Measurements from ENCODE around the gene PTPN23. TPM values are rescaled to one million over a fixed set of nuclear protein-coding genes. Genes with fewer than 3 reads are reported as not detected.

Gene PTPN23
- total and polyA plus RNA-seq, 8 donors = 8.6 to 120 (median 27.6) TPM

DNA sequence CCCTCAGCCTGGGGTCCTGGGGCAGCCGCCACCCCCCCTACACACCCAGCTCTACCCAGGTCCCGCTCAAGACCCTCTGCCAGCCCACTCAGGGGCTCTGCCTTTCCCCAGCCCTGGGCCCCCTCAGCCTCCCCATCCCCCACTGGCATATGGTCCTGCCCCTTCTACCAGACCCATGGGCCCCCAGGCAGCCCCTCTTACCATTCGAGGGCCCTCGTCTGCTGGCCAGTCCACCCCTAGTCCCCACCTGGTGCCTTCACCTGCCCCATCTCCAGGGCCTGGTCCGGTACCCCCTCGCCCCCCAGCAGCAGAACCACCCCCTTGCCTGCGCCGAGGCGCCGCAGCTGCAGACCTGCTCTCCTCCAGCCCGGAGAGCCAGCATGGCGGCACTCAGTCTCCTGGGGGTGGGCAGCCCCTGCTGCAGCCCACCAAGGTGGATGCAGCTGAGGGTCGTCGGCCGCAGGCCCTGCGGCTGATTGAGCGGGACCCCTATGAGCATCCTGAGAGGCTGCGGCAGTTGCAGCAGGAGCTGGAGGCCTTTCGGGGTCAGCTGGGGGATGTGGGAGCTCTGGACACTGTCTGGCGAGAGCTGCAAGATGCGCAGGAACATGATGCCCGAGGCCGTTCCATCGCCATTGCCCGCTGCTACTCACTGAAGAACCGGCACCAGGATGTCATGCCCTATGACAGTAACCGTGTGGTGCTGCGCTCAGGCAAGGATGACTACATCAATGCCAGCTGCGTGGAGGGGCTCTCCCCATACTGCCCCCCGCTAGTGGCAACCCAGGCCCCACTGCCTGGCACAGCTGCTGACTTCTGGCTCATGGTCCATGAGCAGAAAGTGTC, 30.2 kb downstream of the PTPN23 start:
- DNase-seq = no peak

GRCh38 chr3:47411696-47412452, 31.1 kb downstream of the PTPN23 start:
- DNase-seq = no peak
- Histone ChIP-seq H3K27ac (no peak overlapping the region), H3K4me3 (no peak overlapping the region), H3K9me3 (no peaks in the 10 kb centered on the region), H3K4me1 (peaks cover 0 to 8% (median 0%) of the 10 kb centered on the region in 4 donors), H3K36me3 (peaks cover 76 to 97% (median 97%) of the 10 kb centered on the region in 4 donors), H3K27me3 (no peaks in the 10 kb centered on the region)
- no peak for TF ChIP-seq POLR2A (IDR thresholded peaks at IDR 0.05)
- TF ChIP-seq POLR2AphosphoS5 (IDR thresholded peaks at IDR 0.05) = no peak
- no peak for TF ChIP-seq CTCF (IDR thresholded peaks at IDR 0.05)
- TF ChIP-seq EP300 (IDR thresholded peaks at IDR 0.05) = no peak
- intact Hi-C loops (cut with DNase I; ENCODE audit: low total_unique reads) = no loop called here
- 88 to 91% (median 89%) methylated on average over 19 to 24 of the region's 24 CpGs for WGBS, 5 donors

More for the DNA sequence above, 30.2 kb downstream of the PTPN23 start:
- peaks cover 0 to 16% (median 8%) of the 10 kb centered on the region in 4 donors for H3K4me1 ChIP-seq
- intact Hi-C loops (cut with DNase I; ENCODE audit: low total_unique reads) = no loop called here
- peaks cover 76 to 100% (median 100%) of the 10 kb centered on the region in 4 donors for H3K36me3 ChIP-seq
- no peaks in the 10 kb centered on the region for H3K9me3 ChIP-seq
- no peak overlapping the region for H3K27ac ChIP-seq
- no peak overlapping the region for H3K4me3 ChIP-seq
- 92 to 100% (median 94%) methylated on average over 3 to 30 of the region's 30 CpGs for WGBS, 5 donors
- TF ChIP-seq POLR2A (IDR thresholded peaks at IDR 0.05) (no peak), CTCF (IDR thresholded peaks at IDR 0.05) (no peak)
- no peaks in the 10 kb centered on the region for H3K27me3 ChIP-seq

- peaks cover 0 to 6% (median 0%) of the 10 kb centered on the region in 4 donors for H3K4me1 ChIP-seq
- no peak overlapping the region for H3K4me3 ChIP-seq
- no peak for DNase-seq
- no peaks in the 10 kb centered on the region for H3K9me3 ChIP-seq
- intact Hi-C loops (cut with DNase I; ENCODE audit: low total_unique reads) = no loop called here
- H3K27me3 ChIP-seq = no peaks in the 10 kb centered on the region
- WGBS, 5 donors = 80 to 95% (median 89%) methylated on average over 3 to 5 of the region's 5 CpGs; no CpG with 5 or more reads in 1 of the 5 donors
- H3K27ac ChIP-seq = no peak overlapping the region
- TF ChIP-seq EP300 (IDR thresholded peaks at IDR 0.05) = no peak
- TF ChIP-seq CTCF (IDR thresholded peaks at IDR 0.05) = no peak
- TF ChIP-seq POLR2A (IDR thresholded peaks at IDR 0.05) = no peak
- no peak for TF ChIP-seq POLR2AphosphoS5 (IDR thresholded peaks at IDR 0.05)
- peaks cover 76 to 97% (median 97%) of the 10 kb centered on the region in 4 donors for H3K36me3 ChIP-seq
Measured at GRCh38 chr3:47412453-47412756, 31.6 kb downstream of the PTPN23 start.

DNA sequence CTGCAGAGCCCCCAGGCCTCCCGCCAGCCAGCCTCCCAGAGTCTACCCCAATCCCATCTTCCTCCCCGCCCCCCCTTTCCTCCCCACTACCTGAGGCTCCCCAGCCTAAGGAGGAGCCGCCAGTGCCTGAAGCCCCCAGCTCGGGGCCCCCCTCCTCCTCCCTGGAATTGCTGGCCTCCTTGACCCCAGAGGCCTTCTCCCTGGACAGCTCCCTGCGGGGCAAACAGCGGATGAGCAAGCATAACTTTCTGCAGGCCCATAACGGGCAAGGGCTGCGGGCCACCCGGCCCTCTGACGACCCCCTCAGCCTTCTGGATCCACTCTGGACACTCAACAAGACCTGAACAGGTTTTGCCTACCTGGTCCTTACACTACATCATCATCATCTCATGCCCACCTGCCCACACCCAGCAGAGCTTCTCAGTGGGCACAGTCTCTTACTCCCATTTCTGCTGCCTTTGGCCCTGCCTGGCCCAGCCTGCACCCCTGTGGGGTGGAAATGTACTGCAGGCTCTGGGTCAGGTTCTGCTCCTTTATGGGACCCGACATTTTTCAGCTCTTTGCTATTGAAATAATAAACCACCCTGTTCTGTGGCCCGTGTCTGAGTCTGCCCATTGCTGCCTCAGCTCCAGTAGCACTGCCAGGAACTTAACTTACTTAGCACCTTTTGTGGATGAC, 32.2 kb downstream of the PTPN23 start:
- H3K27ac ChIP-seq = no peak overlapping the region
- H3K27me3 ChIP-seq = no peaks in the 10 kb centered on the region
- TF ChIP-seq EP300 (IDR thresholded peaks at IDR 0.05) (no peak), POLR2AphosphoS5 (IDR thresholded peaks at IDR 0.05) (no peak), POLR2A (IDR thresholded peaks at IDR 0.05) (no peak), CTCF (IDR thresholded peaks at IDR 0.05) (no peak)
- H3K36me3 ChIP-seq = peaks cover 72 to 95% (median 94%) of the 10 kb centered on the region in 4 donors
- intact Hi-C loops (cut with DNase I; ENCODE audit: low total_unique reads) = no loop called here
- peaks cover 0 to 6% (median 0%) of the 10 kb centered on the region in 4 donors for H3K4me1 ChIP-seq
- no peak overlapping the region for H3K4me3 ChIP-seq
- 75 to 84% (median 78%) methylated on average over 5 to 12 of the region's 12 CpGs for WGBS, 5 donors
- no peaks in the 10 kb centered on the region for H3K9me3 ChIP-seq
- DNase-seq = no peak
